Inflammatory macrophage (primary cell): ENCODE results near the gene MAPKAPK2.
"Not testable (repeated sequence)": the region's sequence is repeated elsewhere in the genome, so short reads cannot be mapped to it uniquely, and the experiment has no call there.

Experiments used
- DNase-seq, 2 donors: peaks; one replicate each; pipeline ENCODE4 v3.0.0-alpha.2; 2020 to 2022

The MAPKAPK2 gene

DNA sequence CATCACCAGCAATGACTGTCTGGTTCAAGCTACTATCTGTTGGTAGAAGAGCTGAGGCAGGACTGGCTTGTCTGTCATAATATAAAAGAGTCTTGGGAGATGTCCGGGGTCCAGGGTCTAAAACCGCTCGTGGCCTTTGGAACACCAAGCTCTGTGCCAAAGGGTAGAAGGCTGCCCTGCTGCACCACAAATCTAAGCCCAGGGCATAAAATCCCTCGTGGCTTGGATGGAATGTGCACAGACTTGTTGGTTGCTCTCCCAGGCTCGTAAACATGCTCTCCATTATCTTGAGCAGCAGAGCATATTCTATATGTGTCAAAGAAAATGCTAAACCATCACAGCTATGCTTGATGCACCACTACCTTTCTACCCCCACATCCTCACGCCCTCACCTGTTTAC lies 94.2 kb downstream of the MAPKAPK2 start:
- DNase-seq = not testable (repeated sequence)

DNA sequence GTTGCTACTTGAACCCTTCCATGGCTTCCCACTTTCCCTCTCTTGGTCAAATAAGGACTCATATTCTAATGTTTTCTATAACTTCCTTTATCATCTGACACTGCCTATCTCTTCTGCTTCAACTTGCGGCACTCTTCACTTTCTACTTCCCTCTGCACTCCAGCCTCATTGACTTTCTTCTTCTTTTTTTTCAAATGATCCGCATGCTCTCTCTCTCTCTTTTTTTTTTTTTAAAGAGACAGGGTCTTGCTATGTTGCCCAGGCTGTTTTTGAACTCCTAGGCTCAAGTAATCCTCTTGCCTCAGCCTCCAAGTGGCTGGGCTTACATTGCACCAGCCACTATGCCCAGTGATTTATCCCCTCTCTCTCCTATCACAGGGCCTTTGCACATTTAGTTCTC lies 94.9 kb downstream of the MAPKAPK2 start:
- peak; percentile 27 to 58 for DNase-seq

DNA sequence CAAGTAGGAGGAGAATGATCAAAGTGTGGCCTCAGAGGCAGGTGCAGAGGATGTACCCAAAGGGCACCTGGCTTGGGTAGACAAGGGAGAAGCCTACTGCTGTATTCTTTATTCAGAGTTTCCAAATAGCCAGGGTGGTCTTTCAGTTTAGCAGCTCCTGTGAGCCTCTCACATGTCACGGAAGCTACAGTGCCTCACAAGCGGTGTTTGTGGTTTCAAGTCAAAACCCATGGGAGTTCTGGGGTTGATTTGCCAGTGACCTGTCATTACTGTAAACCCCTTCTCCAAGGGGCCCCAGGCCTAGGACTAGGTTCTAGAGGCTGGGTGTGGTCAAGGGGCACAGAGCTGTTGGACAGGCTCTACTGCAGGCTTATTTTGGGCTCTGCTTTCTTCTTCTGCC lies 97.7 kb downstream of the MAPKAPK2 start:
- DNase-seq = no peak

DNA sequence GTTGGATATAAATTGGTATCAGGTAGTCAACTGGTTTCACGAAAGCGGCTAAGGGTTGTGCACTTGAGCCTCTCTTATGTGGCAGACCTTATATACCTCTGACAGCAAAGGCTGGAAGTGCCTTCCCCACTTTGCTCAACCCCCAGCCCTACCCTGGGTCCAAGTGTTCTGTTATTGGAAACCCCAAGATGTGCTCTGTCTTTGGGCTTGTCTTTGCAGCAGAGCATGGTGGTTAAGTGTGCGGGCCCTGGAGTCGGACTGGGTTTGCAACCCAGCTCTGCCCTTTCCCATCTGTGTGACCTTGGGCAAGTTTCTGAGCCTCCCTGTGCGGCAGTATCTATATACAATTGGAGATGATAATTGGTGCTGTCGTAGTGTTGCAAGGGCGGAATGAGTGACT lies 98.8 kb downstream of the MAPKAPK2 start:
- DNase-seq = no peak
